ENCODE results near the gene HDAC4. TPM values are rescaled to one million over a fixed set of nuclear protein-coding genes. Genes with fewer than 3 reads are reported as not detected.

HDAC4 gene
- total RNA-seq, 1 experiment from 2014 or later = 32.0 TPM

- Histone ChIP-seq H2AFZ (ENCODE audit: low read length) (no peak overlapping the region), H2BK120ac (ENCODE audit: low read depth, low read length, poor library complexity, severe bottlenecking) (no peak overlapping the region), H3K27me3 (ENCODE audit: insufficient read depth, low read length) (no peaks in the 10 kb centered on the region), H3K18ac (ENCODE audit: insufficient read length, low read depth, low read length) (no peak overlapping the region), H3K27ac (ENCODE audit: insufficient read length, low read depth, low read length) (no peak overlapping the region), H4K20me1 (ENCODE audit: control insufficient read depth, insufficient read depth, insufficient read length) (no peaks in the 10 kb centered on the region), H3K23ac (ENCODE audit: insufficient read length, low read depth, low read length) (no peak overlapping the region), H4K8ac (replicated peaks; ENCODE audit: insufficient read length, low read depth, low read length) (no peak overlapping the region), H3K14ac (ENCODE audit: insufficient read depth, low read length) (peak overlapping the region; percentile 28; the same call in 1 of the 2 replicates), H3T11ph (ENCODE audit: low read length) (no peak overlapping the region), H4K5ac (ENCODE audit: insufficient read length, low read depth, low read length) (no peak overlapping the region), H2BK20ac (ENCODE audit: low read depth, low read length, poor library complexity, severe bottlenecking) (no peak overlapping the region), H4K91ac (ENCODE audit: insufficient read length, low read depth, low read length) (no peak overlapping the region), H3K23me2 (ENCODE audit: insufficient read length, low read depth, low read length, poor library complexity, severe bottlenecking) (no peaks in the 10 kb centered on the region), H3K56ac (ENCODE audit: insufficient read length, low read depth, low read length) (no peak overlapping the region), H3K79me1 (ENCODE audit: insufficient read depth, low read depth, low read length, poor library complexity, severe bottlenecking) (no peaks in the 10 kb centered on the region), H3K4ac (ENCODE audit: low read depth, low read length) (no peak overlapping the region), H3K4me1 (ENCODE audit: insufficient read depth, low read length) (no peaks in the 10 kb centered on the region), H2AK5ac (ENCODE audit: insufficient read length, low read length) (no peak overlapping the region), H3K79me2 (ENCODE audit: insufficient read depth, low read length) (peaks cover 13% of the 10 kb centered on the region; the same call in 1 of the 2 replicates), H3K9me3 (ENCODE audit: control insufficient read depth, low read depth, low read length) (no peaks in the 10 kb centered on the region), H2BK15ac (ENCODE audit: low read depth, low read length) (no peak overlapping the region), H2BK12ac (ENCODE audit: insufficient read length, low read depth, low read length) (no peak overlapping the region), H2BK5ac (ENCODE audit: insufficient read length, low read length) (no peak overlapping the region), H3K9ac (ENCODE audit: extremely low read depth, insufficient read length, low read length) (no peak overlapping the region), H3K4me2 (ENCODE audit: insufficient read depth, insufficient read length, low read length) (no peak overlapping the region)
- H3K4me3 Mint-ChIP-seq = no peak overlapping the region
- H3K36me3 Mint-ChIP-seq (ENCODE audit: insufficient read depth in 1 of 3, low read depth in 3 of 3) = peaks cover 6 to 19% (median 16%) of the 10 kb centered on the region in 3 experiments
- no peaks in the 10 kb centered on the region for H3K27me3 Mint-ChIP-seq (ENCODE audit: low read depth)
- no CpG with 5 or more reads among the region's 23 CpGs for WGBS (ENCODE audit: extremely low coverage, insufficient read length, low lambda C conversion rate)
- H3K27ac Mint-ChIP-seq = peak overlapping the region in 1 of 3 experiments; percentile 86; a peak in 3 of 7 replicates
- no peak for DNase-seq
- peaks cover 5 to 12% of the 10 kb centered on the region in 2 experiments for H3K4me1 Mint-ChIP-seq
- H3K9me3 Mint-ChIP-seq = peaks cover 0 to 3% of the 10 kb centered on the region in 2 experiments; a peak in 4 of 5 replicates
- TF ChIP-seq, protein P1, sequence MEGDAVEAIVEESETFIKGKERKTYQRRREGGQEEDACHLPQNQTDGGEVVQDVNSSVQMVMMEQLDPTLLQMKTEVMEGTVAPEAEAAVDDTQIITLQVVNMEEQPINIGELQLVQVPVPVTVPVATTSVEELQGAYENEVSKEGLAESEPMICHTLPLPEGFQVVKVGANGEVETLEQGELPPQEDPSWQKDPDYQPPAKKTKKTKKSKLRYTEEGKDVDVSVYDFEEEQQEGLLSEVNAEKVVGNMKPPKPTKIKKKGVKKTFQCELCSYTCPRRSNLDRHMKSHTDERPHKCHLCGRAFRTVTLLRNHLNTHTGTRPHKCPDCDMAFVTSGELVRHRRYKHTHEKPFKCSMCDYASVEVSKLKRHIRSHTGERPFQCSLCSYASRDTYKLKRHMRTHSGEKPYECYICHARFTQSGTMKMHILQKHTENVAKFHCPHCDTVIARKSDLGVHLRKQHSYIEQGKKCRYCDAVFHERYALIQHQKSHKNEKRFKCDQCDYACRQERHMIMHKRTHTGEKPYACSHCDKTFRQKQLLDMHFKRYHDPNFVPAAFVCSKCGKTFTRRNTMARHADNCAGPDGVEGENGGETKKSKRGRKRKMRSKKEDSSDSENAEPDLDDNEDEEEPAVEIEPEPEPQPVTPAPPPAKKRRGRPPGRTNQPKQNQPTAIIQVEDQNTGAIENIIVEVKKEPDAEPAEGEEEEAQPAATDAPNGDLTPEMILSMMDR (conservative IDR thresholded peaks at IDR 0.05) = no peak
Measured at GRCh38 chr2:239343946-239344856, 56.6 kb downstream of the HDAC4 start.
